H9 (cell line): ENCODE data around the gene KIF1A. TPM values are rescaled to one million over a fixed set of nuclear protein-coding genes. Genes with fewer than 3 reads are reported as not detected.

Source experiments
- DNase-seq: peaks from one replicate; pipeline ENCODE4 v3.0.0-alpha.2; 2017
- H2AFZ ChIP-seq: one replicate; pipeline ENCODE4 v1.6.1; 2013; ENCODE audit warnings: mild to moderate bottlenecking, low read length, control low read depth, moderate library complexity
- H2AK5ac ChIP-seq: 2 replicates; pipeline ENCODE4 v1.6.1; 2013; ENCODE audit warnings: low read length, control low read depth, mixed read lengths; ENCODE audit not compliant: insufficient read length
- H2BK120ac ChIP-seq: one replicate; pipeline ENCODE4 v1.6.1; 2013; ENCODE audit warnings: low read depth, mild to moderate bottlenecking, low read length, control low read depth, inconsistent platforms; ENCODE audit not compliant: poor library complexity, severe bottlenecking
- H2BK12ac ChIP-seq: 2 replicates; pipeline ENCODE4 v1.6.1; 2013; ENCODE audit warnings: low read length, control low read depth, mixed read lengths, low read depth; ENCODE audit not compliant: insufficient read length
- H2BK15ac ChIP-seq: 2 replicates; pipeline ENCODE4 v1.6.1; 2013; ENCODE audit warnings: low read depth, low read length, control low read depth
- H2BK20ac ChIP-seq: one replicate; pipeline ENCODE4 v1.6.1; 2013; ENCODE audit warnings: low read depth, mild to moderate bottlenecking, low read length, control low read depth, inconsistent platforms; ENCODE audit not compliant: poor library complexity, severe bottlenecking
- H2BK5ac ChIP-seq: 2 replicates; pipeline ENCODE4 v1.6.1; 2013; ENCODE audit warnings: low read length, control low read depth, mixed read lengths; ENCODE audit not compliant: insufficient read length
- H3K14ac ChIP-seq: 2 replicates; pipeline ENCODE4 v1.6.1; 2013; ENCODE audit warnings: low read length, control low read depth; ENCODE audit not compliant: insufficient read depth
- H3K18ac ChIP-seq: 2 replicates; pipeline ENCODE4 v1.6.1; 2013; ENCODE audit warnings: low read depth, mild to moderate bottlenecking, mixed read lengths, low read length, control low read depth; ENCODE audit not compliant: insufficient read length
- H3K23ac ChIP-seq: 2 replicates; pipeline ENCODE4 v1.6.1; 2013; ENCODE audit warnings: low read length, control low read depth, mixed read lengths, low read depth; ENCODE audit not compliant: insufficient read length
- H3K23me2 ChIP-seq: 2 replicates; pipeline ENCODE4 v1.6.1; 2013; ENCODE audit warnings: low read depth, mild to moderate bottlenecking, mixed read lengths, low read length, control low read depth; ENCODE audit not compliant: insufficient read length, poor library complexity, severe bottlenecking
- H3K27ac ChIP-seq: 2 replicates; pipeline ENCODE4 v1.5.1; 2013; ENCODE audit warnings: low read length, control low read depth, mixed read lengths, low read depth; ENCODE audit not compliant: insufficient read length
- H3K27me3 ChIP-seq: 2 replicates; pipeline ENCODE4 v1.6.1; 2013; ENCODE audit warnings: low read length, control low read depth, inconsistent platforms; ENCODE audit not compliant: insufficient read depth
- H3K4ac ChIP-seq: 2 replicates; pipeline ENCODE4 v1.6.1; 2013; ENCODE audit warnings: low read depth, mild to moderate bottlenecking, control low read depth, inconsistent platforms, low read length, moderate library complexity
- H3K4me1 ChIP-seq: 2 replicates; pipeline ENCODE4 v1.6.1; 2013; ENCODE audit warnings: low read length, control low read depth, inconsistent platforms; ENCODE audit not compliant: insufficient read depth
- H3K4me2 ChIP-seq: 2 replicates; pipeline ENCODE4 v1.6.1; 2013; ENCODE audit warnings: low read length, control low read depth, mixed read lengths; ENCODE audit not compliant: insufficient read length, insufficient read depth
- H3K56ac ChIP-seq: 2 replicates; pipeline ENCODE4 v1.6.1; 2013; ENCODE audit warnings: low read depth, mild to moderate bottlenecking, mixed read lengths, low read length, control low read depth; ENCODE audit not compliant: insufficient read length
- H3K79me1 ChIP-seq: 2 replicates; pipeline ENCODE4 v1.6.1; 2013; ENCODE audit warnings: low read depth, mild to moderate bottlenecking, moderate library complexity, low read length, control low read depth, inconsistent platforms; ENCODE audit not compliant: insufficient read depth, poor library complexity, severe bottlenecking
- H3K79me2 ChIP-seq: 2 replicates; pipeline ENCODE4 v1.6.1; 2013; ENCODE audit warnings: low read length, control low read depth, inconsistent platforms; ENCODE audit not compliant: insufficient read depth
- H3K9ac ChIP-seq: 2 replicates; pipeline ENCODE4 v1.6.1; 2013; ENCODE audit warnings: low read length, control low read depth, mixed read lengths; ENCODE audit not compliant: insufficient read length; ENCODE audit errors: extremely low read depth
- H3K9me3 ChIP-seq: one replicate; pipeline ENCODE4 v1.6.1; 2013; ENCODE audit warnings: low read depth, low read length, inconsistent platforms; ENCODE audit not compliant: control insufficient read depth
- H3T11ph ChIP-seq: one replicate; pipeline ENCODE4 v1.6.1; 2013; ENCODE audit warnings: mild to moderate bottlenecking, low read length, control low read depth, inconsistent platforms
- H4K20me1 ChIP-seq: one replicate; pipeline ENCODE4 v1.6.1; 2013; ENCODE audit not compliant: control insufficient read depth, insufficient read length, insufficient read depth
- H4K5ac ChIP-seq: 2 replicates; pipeline ENCODE4 v1.6.1; 2013; ENCODE audit warnings: low read depth, mild to moderate bottlenecking, mixed read lengths, low read length, control low read depth; ENCODE audit not compliant: insufficient read length
- H4K8ac ChIP-seq: replicated peaks from 2 replicates; pipeline ENCODE4 v1.6.1; 2013; ENCODE audit warnings: low read length, control low read depth, mixed read lengths, low read depth; ENCODE audit not compliant: insufficient read length
- H4K91ac ChIP-seq: 2 replicates; pipeline ENCODE4 v1.6.1; 2013; ENCODE audit warnings: low read depth, mild to moderate bottlenecking, moderate library complexity, mixed read lengths, low read length, control low read depth; ENCODE audit not compliant: insufficient read length
- H3K27ac Mint-ChIP-seq, 3 experiments: 2 replicates in 2 of 3; 3 replicates in 1 of 3; pipeline ENCODE4 v1.8.0; 2020 to 2021; ENCODE audit warnings: mixed read lengths in 3 of 3, mild to moderate bottlenecking in 1 of 3, moderate library complexity in 1 of 3
- H3K27me3 Mint-ChIP-seq: 2 replicates; pipeline ENCODE4 v1.8.0; 2021; ENCODE audit warnings: low read depth, mild to moderate bottlenecking, moderate library complexity, mixed read lengths
- H3K36me3 Mint-ChIP-seq, 3 experiments: 2 replicates in 2 of 3; 3 replicates in 1 of 3; pipeline ENCODE4 v1.8.0; 2020 to 2021; ENCODE audit warnings: low read depth in 3 of 3, mixed read lengths in 3 of 3; ENCODE audit not compliant: insufficient read depth in 1 of 3
- H3K4me1 Mint-ChIP-seq, 2 experiments: 2 replicates each; pipeline ENCODE4 v1.8.0; 2020; ENCODE audit warnings: mixed read lengths in 2 of 2
- H3K4me3 Mint-ChIP-seq, 2 experiments: 2 replicates in 1 of 2; 3 replicates in 1 of 2; pipeline ENCODE4 v1.8.0; 2020 to 2021; ENCODE audit warnings: mild to moderate bottlenecking in 2 of 2, mixed read lengths in 2 of 2, moderate library complexity in 1 of 2
- H3K9me3 Mint-ChIP-seq, 2 experiments: 2 replicates in 1 of 2; 3 replicates in 1 of 2; pipeline ENCODE4 v1.8.0; 2020; ENCODE audit warnings: mild to moderate bottlenecking in 2 of 2, mixed read lengths in 2 of 2, moderate library complexity in 1 of 2
- CTCF ChIP-seq: fragments of 200-600 bp; sonication (generic); conservative IDR thresholded peaks from 3 replicates; pipeline ENCODE4 v1.8.0; 2021; ENCODE audit warnings: antibody characterized with exemption, mild to moderate bottlenecking
- WGBS: extraction: QIAGEN DNeasy Blood & Tissue Kit; methylation state at CpG from one replicate; pipeline ENCODE4 v1.1.7; 2013; ENCODE audit warnings: missing lambda C conversion rate, low lambda C conversion rate, mixed read lengths; ENCODE audit not compliant: insufficient read length; ENCODE audit errors: extremely low coverage; 5-methylcytosine and 5-hydroxymethylcytosine counted together
- total RNA-seq: library from RNA; stranded (reverse); gene quantifications from 2 replicates; pipeline ENCODE4 v1.2.1, GENCODE V29; 2021

The KIF1A gene
- total RNA-seq, 1 experiment from 2014 or later = 204 TPM

GRCh38 chr2:240816584-240817495 lies 3.2 kb downstream of the KIF1A start:
- Histone ChIP-seq H3T11ph (no peak overlapping the region), H4K5ac (no peak overlapping the region), H3K4ac (no peak overlapping the region), H2AFZ (no peak overlapping the region), H3K79me2 (peaks cover 66% of the 10 kb centered on the region), H3K14ac (no peak overlapping the region; the same call in 1 of the 2 replicates), H4K20me1 (peaks cover 3% of the 10 kb centered on the region), H3K23ac (no peak overlapping the region), H3K23me2 (peaks cover 15% of the 10 kb centered on the region), H2AK5ac (no peak overlapping the region), H3K9me3 (no peaks in the 10 kb centered on the region), H2BK120ac (no peak overlapping the region), H4K91ac (no peak overlapping the region), H2BK15ac (no peak overlapping the region), H2BK20ac (no peak overlapping the region), H3K4me1 (no peaks in the 10 kb centered on the region; the same call in 1 of the 2 replicates), H4K8ac (no peak overlapping the region), H3K56ac (no peak overlapping the region), H3K9ac (no peak overlapping the region), H2BK12ac (no peak overlapping the region), H3K27ac (no peak overlapping the region), H2BK5ac (no peak overlapping the region), H3K18ac (no peak overlapping the region), H3K79me1 (peaks cover 6% of the 10 kb centered on the region), H3K4me2 (peak overlapping the region; percentile 8), H3K27me3 (no peaks in the 10 kb centered on the region)
- Mint-ChIP-seq H3K4me3 (peak overlapping the region in 1 of 2 experiments; percentile 53; a peak in 2 of 5 replicates), H3K4me1 (peaks cover 13 to 28% of the 10 kb centered on the region in 2 experiments), H3K27ac (peak overlapping the region in 1 of 3 experiments; percentile 80; a peak in 1 of 7 replicates), H3K27me3 (peaks cover 10% of the 10 kb centered on the region), H3K36me3 (peaks cover 41 to 49% (median 44%) of the 10 kb centered on the region in 3 experiments), H3K9me3 (peaks cover 17 to 25% of the 10 kb centered on the region in 2 experiments)
- no CpG with 5 or more reads among the region's 12 CpGs for WGBS
- peak; percentile 24 for DNase-seq
- no peak for TF ChIP-seq CTCF
